Stimulated activated CD4-positive, alpha-beta T cell treated with anti-CD3 and anti-CD28 coated beads, Interleukin-4, amount 100 ng/mL, for 1 hour (primary cell): ENCODE results near the gene COPS9.
A peak's percentile ranks its signal among the peaks of the same experiment; 100 is the strongest.

ENCODE experiments used
- DNase-seq: peaks from one replicate; pipeline ENCODE4 v3.0.0-alpha.2; 2020

COPS9 gene

DNA sequence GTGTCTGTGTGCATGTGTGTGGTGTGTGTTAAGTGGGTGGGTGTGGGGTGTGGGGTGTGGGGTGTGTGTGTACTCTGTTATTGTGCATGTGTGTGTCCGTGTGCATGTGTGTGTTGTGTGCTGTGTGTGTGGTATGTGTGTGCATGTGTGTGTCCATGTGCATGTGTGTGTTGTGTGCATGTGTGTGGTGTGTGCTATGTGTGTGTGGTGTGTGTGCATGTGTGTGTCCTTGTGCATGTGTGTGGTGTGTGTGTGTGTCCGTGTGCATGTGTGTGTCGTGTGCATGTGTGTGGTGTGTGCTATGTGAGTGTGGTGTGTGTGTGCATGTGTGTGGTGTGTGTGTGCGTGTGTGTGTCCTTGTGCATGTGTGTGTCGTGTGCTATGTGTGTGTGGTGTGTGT is 11.3 kb upstream of the COPS9 start:
- no peak for DNase-seq

DNA sequence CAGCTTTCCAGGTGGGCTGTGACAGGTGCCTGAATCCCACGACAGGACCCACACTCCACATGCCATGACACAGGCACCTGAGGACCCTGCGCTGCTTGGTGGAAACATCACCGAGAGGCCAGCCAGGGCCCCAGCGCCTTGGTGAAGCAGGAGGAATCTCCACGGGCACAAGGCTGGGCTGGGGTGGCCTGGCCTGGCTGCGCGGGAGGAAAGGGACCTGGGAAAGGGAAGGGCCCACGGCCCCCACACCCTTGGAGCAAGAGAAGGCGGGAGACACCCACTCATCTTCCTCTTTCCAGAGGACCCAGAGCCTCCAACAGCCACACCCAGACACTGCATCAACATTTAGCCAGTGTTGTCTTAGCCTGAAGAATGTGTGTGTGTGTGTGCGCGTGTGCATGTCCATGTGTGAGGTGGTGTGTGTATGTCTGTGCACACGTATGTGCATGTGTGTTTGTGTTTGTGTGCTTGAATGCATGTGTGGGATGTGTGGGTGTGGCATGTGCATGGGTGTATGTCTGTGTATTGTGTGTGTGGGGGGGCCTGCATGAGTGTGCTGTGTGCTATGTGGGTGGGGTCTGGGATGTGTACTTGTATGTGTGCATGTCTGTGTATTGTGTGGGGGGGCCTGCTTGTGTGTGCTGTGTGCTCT is 10.6 kb upstream of the COPS9 start:
- no peak for DNase-seq

DNA sequence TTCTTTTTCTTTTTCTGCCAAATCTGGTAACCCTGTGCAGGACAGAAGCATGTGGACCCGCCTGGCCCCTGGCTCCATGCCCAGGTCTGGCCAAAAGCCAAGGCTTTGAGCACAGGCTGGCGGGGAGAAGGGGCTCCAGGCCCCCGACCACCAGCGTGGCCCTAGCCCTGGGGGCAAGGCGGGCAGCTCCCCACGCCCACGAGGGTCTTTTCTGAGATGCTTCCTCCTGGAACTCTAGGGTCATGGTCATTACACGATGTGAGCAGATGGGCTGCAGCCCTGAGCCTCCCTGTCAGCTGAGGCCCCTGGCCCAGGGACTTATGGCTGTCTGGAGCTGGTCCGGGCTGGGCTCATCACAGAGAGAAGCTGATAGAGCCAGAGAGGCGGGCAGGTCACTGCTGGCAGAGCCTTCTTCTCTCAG is 10.0 kb upstream of the COPS9 start:
- no peak for DNase-seq

DNA sequence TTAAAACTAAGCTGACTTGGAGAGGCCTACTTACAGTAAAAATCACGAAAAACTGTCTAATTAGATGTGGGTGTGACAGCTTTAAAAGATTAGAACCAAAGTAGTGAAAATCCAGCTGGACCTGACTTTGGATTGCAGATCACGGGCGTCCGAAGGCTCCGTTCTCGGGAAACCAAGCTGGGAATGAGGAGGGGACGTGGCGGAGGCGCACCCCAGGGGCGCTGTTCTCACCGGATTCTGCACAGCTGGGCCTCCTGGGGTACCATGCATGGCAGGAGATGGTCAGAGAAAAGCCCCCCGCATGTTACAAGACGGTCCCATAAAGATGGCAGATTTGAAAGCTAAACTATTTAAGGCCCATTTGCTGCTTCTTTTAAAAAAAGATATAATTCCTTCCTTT is 9.4 kb upstream of the COPS9 start:
- DNase-seq = no peak

DNA sequence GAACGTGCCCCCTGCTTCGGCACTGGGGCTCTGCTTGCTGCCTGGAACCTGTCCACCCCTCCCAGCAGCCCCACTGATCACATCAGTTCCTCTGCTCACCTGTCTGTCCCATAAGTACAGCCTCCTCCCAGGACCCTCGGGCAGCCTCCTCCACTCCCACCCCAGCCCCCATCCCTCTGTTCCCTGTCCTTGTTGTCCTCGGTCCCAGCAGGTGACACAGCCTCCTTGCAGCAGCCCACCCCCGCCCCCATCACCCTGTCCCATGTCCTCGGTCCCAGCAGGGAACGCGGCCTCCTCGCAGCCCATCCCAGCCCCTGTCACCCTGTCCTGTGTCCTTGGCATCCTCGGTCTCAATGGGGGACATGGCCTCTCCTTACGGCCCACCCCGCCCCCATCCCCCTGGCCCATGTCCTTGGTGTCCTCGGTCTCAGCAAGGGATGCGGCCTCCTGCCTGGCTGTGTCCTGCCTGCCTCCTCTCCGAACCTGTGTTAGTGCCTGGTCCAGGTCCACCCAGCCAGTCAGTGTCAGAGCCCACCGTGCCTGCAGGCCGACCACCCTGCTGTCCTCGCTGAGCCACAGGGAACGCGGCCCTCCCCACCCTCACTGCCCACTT is 8.7 kb upstream of the COPS9 start:
- DNase-seq = no peak

DNA sequence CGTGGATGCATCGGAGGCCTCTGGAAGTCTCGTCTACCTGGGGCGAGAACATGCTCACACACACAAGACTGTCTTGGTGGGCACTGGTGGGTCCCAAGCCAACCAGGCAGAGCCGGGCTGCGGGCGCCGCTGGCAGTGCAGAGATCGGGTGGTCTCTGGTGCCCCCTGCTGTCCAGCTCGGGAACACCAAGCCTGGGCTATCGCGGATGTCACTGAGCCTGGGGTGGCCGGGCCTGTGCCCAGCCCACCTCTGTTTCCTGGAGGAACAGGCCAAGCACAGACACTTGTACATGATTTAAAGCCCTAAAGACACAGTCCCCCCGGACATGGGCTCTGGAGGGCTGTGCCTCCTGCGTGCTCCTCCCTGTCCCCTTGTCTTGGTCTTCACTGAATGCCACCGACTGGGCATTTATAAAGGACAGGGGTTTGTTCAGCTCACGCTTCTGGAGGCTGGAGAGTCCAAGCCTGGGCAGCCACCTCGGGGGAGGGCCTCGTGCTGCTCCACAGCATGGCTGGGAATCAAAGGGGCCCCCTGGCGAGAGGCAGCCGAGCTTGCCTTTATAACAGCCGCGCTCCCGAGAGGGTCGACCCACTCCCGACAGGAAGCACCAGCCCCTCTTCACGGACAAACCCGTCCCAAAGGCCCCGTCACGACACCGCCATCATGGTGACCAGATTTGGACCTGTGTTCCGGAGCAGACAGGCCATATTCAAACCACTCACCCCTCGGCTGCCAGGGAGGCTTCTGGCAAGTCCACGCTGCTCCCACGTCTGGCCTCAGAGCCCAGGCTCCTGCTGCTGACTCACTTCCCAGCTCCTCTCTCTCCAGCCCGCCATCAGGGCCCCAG is 7.9 kb upstream of the COPS9 start:
- DNase-seq = peak; percentile 84

DNA sequence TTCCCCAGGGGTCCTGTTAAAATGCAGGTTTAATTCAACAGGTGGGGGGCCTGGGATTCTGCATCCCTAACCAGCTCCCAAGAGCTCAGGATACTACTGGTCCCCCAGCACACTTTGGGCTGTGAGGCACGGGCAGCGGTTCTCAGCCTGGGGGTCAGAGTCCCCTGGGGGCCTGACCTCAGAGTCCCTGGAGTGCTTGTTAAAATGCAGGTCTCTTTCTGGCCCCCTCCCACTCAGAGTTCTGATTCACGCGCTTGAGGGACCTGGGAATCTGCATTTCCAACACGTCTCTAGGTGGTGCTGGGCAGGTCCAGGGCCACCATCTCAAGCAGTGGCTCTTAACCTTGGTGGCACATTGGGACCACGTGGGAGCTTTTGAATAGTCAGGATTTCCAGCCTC is 7.2 kb upstream of the COPS9 start:
- no peak for DNase-seq

DNA sequence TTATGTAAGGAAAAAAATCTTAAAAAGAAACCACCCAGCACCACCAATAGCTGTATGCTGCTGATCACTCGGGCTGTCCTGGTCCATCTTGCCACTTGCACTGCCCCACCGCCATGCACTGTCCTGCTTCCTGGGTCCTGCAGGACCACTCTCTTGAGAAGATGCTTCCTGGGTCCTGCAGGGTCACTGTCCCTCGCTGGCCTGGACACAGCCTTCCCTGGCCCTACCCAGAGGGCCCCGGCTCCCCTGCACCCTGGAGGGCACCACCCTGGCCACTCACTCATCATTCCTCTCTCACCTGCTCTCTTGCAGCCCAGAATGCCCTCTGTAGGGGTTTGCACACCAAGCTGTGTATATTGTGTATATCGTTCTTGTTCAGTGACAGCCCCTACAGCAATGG is 6.8 kb upstream of the COPS9 start:
- DNase-seq = no peak

DNA sequence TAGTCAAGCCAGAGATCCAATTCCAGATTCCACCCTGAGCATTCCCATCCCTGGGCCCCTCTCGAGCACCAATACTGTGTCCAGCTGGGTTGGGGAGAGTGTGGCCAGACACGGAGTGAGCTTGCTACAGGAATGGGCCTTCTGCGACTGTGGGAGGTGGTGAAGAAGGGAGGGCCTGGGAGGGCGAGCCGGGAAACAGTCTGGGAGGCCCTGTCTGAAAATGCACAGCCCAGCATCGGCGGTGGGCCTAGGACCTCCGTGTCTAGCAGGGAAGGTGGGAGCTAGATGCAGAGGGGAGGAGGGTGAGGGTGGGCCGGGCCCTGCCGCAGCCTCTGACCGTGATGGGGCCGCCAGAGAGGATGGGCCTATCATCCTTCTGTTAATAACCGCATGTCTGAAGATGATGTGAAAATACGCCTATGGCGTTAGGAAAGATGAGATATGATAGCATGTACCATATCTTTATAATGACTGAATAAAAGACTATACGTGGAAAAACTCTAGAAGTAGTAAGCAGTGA is 6.2 kb upstream of the COPS9 start:
- DNase-seq = no peak

DNA sequence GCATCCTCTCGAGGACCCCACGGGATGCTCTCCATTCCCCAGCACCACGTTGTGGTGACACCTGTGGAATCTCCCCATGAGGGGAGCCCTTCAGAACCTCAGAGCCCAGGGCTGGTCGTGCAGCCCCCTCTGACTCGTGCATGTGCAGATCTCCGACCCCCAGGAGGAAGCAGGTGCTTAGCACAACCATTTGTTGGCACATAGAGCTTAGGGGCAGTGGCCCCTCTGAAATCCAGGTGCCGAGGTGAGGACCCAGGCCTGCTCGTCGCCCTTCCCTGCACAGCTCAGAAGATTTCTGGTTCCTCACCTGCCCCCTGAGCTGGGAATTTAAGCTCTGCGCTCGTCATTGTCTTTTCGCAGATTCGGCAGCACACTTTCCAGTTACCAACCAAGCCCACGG is 5.6 kb upstream of the COPS9 start:
- no peak for DNase-seq

DNA sequence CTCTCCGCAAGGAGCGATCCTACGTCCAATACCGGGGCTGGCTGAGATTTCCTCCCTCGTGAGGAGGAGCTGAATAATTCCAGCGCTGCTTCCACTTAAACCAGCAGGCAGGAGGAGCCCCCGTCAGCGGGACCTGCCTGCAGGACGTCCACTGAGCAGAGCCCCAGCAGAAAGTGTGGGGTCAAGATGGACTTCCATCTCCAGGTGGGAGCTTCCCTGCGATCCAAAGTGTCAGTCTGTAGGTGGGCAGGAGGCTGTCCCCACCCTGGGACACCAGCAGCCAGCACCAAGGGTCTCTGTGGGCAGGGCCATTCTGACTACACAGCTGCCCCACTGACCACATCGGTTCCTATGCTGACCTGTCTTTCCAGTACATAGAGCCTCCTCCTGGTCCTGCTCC is 4.8 kb upstream of the COPS9 start:
- no peak for DNase-seq

DNA sequence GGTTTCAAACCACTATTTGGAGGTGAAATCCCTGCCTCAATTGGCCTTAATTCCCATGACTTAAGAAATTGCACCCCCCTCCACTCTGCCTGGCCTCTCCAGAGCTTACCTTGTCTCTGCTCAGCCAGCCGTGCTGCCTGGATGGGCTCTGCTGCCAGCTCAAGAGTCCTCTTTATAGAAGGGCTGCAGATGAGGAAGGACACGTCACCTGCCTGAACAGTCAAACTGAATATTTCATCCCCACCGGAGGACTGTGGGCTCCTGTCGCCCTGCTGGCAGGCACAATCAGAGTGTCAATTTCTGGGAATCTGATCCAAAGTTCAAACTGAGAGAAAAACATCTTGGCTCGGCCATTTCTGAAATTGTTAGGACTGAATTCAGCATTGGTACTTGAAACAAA is 4.4 kb upstream of the COPS9 start, which contains the start of gene OTOS:
Gene OTOS, minus strand, starts transcription at position 148 of the 400 bp plus-strand sequence. CDS start 332 bp downstream, outside the sequence.
- no peak for DNase-seq

DNA sequence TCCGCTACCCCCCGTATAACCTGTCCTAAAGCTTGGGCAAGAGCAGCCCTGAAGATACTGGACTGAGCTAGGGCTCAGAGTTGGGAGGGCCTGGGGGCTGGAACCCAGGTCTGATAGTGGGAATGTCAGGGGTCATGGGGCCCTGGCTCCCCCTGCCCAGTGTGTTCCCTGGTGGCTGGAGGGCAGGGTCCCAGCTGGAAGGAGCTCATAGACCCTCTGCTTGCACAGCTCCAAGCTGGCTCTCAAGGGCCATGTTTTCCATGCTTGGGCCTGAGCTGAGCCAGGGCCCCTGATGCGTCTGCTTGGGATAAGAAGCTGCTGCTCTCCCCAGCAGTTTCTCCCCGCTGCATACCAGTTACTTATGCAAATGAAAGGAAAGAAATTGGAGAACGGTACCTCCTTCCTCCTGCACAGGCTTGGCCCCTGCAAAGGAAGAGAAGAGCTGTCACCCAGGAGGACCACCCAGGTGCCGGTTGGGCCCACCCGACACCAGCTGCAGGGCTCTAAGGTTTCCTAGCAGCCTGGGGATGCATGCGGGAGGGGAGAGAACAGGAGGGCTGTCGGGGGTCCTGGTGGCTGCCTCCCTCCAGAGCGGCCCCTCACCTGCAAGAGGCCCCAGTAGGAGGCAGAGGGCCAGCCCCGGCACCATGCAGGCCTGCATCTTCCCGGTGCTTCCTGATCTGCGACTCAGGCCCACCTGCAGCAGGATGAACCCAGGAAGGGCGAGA is 3.7 kb upstream of the COPS9 start:
- no peak for DNase-seq

DNA sequence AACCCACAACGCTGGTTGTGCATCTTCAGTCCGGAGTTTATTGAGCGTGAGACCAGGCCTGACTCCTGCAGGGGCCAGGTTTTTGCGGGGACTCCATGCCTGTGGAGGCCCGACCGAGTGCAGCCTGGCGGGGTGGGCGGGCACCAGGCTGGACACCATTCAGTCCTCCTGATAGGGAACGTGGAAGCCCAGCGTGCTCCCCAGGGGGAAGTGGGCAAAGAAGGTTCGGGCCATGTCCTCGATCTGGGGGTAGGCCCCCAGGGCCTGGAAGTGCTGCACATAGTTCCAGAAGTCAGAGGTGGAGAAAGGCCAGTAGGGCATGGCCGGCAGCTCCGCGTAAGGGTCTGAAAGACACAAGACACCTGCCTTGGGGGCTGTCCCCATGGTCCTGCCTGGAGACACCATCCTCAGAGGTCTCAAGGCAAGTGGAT is 2.9 kb upstream of the COPS9 start:
- no peak for DNase-seq

DNA sequence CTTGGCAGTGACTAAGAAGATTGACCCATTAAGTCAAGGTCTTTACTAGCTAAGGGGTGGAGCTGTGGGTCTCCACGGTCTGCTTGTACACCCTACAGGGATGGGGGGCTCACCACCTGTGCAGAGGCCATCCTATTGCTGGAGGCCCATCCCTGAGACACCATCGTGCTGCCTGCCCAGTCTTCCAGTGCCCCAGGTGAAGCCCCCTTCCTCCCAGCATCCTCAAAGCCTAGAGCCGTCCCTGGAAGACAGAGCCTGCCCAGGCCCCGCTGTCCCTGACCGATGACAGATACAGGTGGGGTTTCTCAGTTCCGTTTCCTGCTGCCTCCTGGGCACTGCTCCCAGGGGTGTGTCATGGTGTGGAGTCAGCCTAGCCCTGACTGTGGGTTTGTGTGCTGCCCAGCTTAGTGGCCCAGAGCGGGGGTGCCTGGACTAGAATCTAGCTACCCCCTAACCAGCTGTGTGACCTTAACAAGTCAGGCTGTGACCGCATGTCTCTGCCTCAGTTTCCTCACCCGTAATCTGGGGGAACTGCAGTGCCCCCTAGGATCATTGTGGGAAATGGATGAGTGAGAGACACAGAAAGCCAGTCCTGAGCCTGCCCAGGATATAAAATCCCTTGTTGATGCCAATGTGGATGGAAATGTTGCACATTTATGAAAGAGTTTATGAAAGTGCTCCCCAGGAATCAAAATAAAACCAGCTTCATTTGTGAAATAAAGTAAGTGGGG is 2.3 kb upstream of the COPS9 start:
- no peak for DNase-seq

DNA sequence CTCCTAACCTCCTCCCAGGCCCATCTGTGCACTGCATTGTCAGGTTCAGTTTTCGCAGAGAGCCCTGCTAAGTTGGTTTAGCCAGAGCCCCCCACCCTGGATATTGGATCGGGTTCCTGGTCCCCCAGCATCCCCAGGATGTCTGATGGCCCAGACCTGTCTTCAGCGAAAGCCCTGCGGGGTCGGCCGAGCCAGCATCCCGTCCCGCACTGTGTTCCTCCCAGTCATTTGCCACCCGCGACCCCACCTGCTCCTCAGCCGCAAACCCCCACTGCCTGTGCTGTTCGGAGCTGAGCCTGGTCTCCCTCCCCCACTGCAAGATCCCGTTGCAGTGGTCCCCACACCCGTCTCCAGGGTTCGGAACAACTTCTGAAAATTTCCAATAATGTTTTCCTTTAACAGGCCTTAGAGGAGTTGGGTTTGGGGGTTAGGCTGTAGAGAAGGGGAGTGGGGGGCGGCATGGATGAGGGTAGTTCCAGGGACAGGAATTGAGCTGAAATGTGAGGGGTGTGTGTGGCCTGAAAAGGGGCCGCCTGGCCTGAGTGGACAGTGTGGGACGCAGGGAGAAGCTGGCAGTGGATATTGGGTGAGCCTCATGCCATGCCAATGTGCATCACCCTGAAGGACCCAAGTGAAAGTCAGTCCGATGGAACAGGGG is 1.6 kb upstream of the COPS9 start:
- no peak for DNase-seq

DNA sequence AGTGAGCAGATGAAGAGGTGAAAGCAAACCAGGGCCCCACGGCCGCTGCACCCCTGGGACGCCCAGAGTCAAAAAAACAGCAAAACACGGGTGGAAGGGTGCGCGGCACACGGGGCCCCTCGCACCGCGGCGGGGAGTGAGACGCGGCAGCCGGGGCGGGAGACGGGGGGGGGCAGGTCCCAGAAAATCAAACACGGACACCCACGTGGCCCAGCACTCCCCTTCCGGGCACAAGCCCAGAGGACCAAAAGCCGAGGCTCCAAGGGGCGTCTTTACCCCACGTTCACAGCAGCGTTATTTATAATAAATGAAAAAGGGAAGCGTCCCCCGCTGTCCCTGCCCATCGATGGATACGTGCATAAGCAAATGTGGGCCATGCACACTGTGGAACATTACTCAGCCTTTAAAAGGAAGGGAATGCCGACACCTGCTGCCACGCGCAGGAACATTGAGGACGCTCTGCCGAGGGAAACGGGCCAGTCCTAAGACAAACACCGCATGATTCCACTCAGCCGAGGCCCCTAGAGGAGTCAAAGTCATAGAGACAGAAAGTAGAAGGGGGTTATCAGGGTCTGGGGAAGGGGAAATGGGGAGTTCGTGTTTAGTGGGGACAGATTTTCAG is 677 bp upstream of the COPS9 start:
- DNase-seq = peak; percentile 37

DNA sequence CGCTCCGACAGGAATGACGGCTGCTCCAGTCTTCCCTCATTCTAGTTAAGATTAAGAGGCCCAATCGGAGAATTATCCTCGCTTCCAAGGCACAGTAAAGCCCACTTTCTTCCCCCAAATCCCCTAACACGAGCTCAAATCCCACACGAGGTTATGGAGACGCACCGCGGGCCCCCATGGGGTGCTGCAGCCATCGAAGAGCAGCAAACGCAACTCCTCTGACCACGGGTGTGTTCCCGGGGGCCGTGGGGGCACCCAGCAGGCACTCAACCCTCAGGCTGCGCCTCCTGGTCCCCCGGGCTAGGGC is 446 bp downstream of the COPS9 start:
- no peak for DNase-seq

DNA sequence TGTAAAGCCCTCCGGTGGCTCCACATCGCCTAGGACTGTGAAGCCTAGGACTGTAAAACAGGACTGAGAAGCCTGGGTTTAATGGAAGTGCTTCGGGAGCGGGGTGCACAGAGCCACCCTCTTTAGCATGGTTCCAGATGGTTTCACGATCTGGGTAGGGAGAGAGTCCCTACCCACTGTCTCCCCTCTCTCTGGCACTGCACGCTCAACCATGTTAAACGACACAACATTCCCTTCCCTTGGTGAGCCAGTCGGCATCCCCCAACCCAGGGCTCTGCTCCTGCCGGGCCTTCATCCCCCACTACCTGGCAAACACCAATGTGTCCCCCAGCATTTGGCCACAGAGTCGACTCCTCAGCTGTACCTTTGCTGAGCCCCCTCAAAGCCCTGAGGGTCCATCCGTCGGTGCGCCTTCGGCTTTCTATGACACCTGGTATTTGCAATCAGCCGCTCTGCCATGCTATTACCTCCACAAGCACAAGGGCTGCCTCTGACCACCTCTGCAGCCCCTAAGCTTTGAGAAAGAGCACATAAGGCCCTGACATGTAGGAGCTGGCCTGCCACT is 1.1 kb downstream of the COPS9 start:
- DNase-seq = no peak

DNA sequence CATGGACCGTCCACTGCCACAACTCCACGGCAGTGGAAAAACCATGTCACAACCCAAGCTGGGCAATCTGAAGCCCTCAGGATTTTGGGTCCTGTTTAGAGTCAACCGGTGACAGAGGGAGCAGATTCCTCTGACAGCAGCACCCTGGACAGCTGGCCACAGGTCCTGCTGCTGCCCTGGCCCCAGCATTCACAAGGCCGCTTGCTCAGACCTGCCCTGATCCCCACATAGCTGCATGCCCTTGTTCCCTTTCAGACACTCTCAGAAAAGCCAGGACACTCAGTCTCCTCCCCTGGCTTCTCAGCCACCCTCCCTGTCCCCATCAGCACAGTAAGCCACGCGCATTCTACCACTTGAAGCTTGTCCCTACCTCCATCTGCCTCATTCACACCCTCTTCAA is 1.6 kb downstream of the COPS9 start:
- no peak for DNase-seq

DNA sequence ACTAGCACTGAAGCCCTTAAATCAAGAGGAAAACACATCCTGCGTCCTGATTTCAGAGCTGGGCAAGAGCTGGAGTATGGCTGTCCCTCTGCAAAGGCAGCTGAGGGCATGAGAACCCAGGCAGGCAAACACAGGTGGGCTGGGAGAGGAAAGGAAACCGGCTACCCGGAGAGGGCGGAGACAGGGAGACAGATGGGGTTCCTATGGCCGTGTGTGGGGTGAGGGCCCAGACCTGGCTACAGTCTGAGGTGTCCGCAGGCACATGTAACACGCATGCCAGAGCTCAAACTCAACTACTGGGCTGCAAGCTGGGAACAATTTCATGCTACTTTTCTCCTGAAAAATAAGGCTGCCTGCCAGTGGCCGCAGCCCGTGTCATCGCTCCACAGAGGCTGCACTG is 2.7 kb downstream of the COPS9 start:
- no peak for DNase-seq
